Natural killer cell (primary cell): ENCODE results near the gene CTIF. TPM values are rescaled to one million over a fixed set of nuclear protein-coding genes. Genes with fewer than 3 reads are reported as not detected.

Experiments
- ATAC-seq, 3 donors: fragments of 150-1000 bp in 2 of 3; fragments of 200-7000 bp in 1 of 3; cut with Tn5 transposase; 1 replicate in 1 of 3; 2 replicates in 2 of 3; pipeline ENCODE4 v1.10.0; 2021; ENCODE audit warnings: mild to moderate bottlenecking in 2 of 3, moderate library complexity in 2 of 3
- DNase-seq, 2 donors: peaks; one replicate each; pipeline versions ENCODE4 v3.0.0 to v3.0.0-alpha.2; 2013 to 2021; ENCODE audit warnings: mixed read lengths in 1 of 2
- H3K27ac ChIP-seq: one replicate; pipeline ENCODE4 v1.5.1; 2013; ENCODE audit warnings: mild to moderate bottlenecking, low read length
- H3K27me3 ChIP-seq: one replicate; pipeline ENCODE4 v1.6.1; 2013; ENCODE audit warnings: low read length; ENCODE audit not compliant: control insufficient read depth, insufficient read depth
- H3K36me3 ChIP-seq: one replicate; pipeline ENCODE4 v1.6.1; 2013; ENCODE audit warnings: low read length; ENCODE audit not compliant: control insufficient read depth, insufficient read depth
- H3K4me1 ChIP-seq: one replicate; pipeline ENCODE4 v1.6.1; 2013; ENCODE audit warnings: low read length; ENCODE audit not compliant: control insufficient read depth, insufficient read depth
- H3K4me3 ChIP-seq: one replicate; pipeline ENCODE4 v1.5.1; 2013; ENCODE audit warnings: low read length
- H3K9me3 ChIP-seq: one replicate; pipeline ENCODE4 v1.6.1; 2013; ENCODE audit warnings: low read length; ENCODE audit not compliant: control insufficient read depth, insufficient read depth
- H3K27ac Mint-ChIP-seq, 2 donors: one replicate each; pipeline ENCODE4 v1.8.0; 2022; ENCODE audit warnings: mild to moderate bottlenecking in 2 of 2, mixed read lengths in 2 of 2, moderate library complexity in 1 of 2
- H3K27me3 Mint-ChIP-seq, 2 donors: one replicate each; pipeline ENCODE4 v1.8.0; 2022; ENCODE audit warnings: low read depth in 2 of 2, mixed read lengths in 2 of 2
- H3K36me3 Mint-ChIP-seq: one replicate; pipeline ENCODE4 v1.8.0; 2022; ENCODE audit warnings: mixed read lengths
- H3K4me1 Mint-ChIP-seq, 2 donors: one replicate each; pipeline ENCODE4 v1.8.0; 2022; ENCODE audit warnings: mixed read lengths in 2 of 2
- H3K4me3 Mint-ChIP-seq: one replicate; pipeline ENCODE4 v1.8.0; 2022; ENCODE audit warnings: mild to moderate bottlenecking, moderate library complexity, mixed read lengths
- H3K9me3 Mint-ChIP-seq, 2 donors: one replicate each; pipeline ENCODE4 v1.8.0; 2022; ENCODE audit warnings: mixed read lengths in 2 of 2
- WGBS: methylation state at CpG from one replicate; pipeline ENCODE4 v1.1.7; 2013; ENCODE audit warnings: missing lambda C conversion rate; ENCODE audit not compliant: insufficient coverage; 5-methylcytosine and 5-hydroxymethylcytosine counted together
- intact Hi-C: fragments of 100-400 bp; cut with micrococcal nuclease; formaldehyde crosslinking; loops from one replicate; pipeline ENCODE4 v1.14.2; 2022
- total RNA-seq, 4 donors: library from RNA; stranded (reverse); fragments of 120-200 nt in 1 of 4; gene quantifications; one replicate each; pipeline versions ENCODE4 v1.2.3 to v1.2.4, GENCODE V29; 2013 to 2022
- TF ChIP-seq, protein P1 (sequence below): fragments of 200-600 bp; IDR thresholded peaks from one replicate; pipeline ENCODE4 v1.8.0; 2022; ENCODE audit warnings: antibody characterized with exemption

CTIF gene
- total RNA-seq, 3 donors from 2014 or later (not counting 1 experiment from before 2014, with no cell fraction given), result 6.9 to 10.2 (median 8.2) TPM

GRCh38 chr18:48816554-48816953 is 277.7 kb downstream of the CTIF start:
- no peak overlapping the region for H3K4me3 ChIP-seq
- H3K27me3 ChIP-seq, result no peaks in the 10 kb centered on the region
- Mint-ChIP-seq H3K27me3 (no peaks in the 10 kb centered on the region), H3K4me3 (peak overlapping the region; percentile 17), H3K4me1 (peaks cover 76 to 91% of the 10 kb centered on the region in 2 donors), H3K27ac (peak overlapping the region; percentile 97 to 99), H3K9me3 (no peaks in the 10 kb centered on the region), H3K36me3 (no peaks in the 10 kb centered on the region)
- intact Hi-C loops, result loop anchor here (10.0 kb wide), 1 partner anchor 238 kb away; no protein-coding TSS in a partner anchor
- TF ChIP-seq, protein P1, sequence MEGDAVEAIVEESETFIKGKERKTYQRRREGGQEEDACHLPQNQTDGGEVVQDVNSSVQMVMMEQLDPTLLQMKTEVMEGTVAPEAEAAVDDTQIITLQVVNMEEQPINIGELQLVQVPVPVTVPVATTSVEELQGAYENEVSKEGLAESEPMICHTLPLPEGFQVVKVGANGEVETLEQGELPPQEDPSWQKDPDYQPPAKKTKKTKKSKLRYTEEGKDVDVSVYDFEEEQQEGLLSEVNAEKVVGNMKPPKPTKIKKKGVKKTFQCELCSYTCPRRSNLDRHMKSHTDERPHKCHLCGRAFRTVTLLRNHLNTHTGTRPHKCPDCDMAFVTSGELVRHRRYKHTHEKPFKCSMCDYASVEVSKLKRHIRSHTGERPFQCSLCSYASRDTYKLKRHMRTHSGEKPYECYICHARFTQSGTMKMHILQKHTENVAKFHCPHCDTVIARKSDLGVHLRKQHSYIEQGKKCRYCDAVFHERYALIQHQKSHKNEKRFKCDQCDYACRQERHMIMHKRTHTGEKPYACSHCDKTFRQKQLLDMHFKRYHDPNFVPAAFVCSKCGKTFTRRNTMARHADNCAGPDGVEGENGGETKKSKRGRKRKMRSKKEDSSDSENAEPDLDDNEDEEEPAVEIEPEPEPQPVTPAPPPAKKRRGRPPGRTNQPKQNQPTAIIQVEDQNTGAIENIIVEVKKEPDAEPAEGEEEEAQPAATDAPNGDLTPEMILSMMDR, result no peak
- H3K36me3 ChIP-seq, result no peaks in the 10 kb centered on the region
- WGBS, result 93% methylated on average over 5 of the region's 7 CpGs
- no peak for ATAC-seq
- H3K9me3 ChIP-seq, result no peaks in the 10 kb centered on the region
- peaks cover 71% of the 10 kb centered on the region for H3K4me1 ChIP-seq
- DNase-seq, result no peak
- H3K27ac ChIP-seq, result peak overlapping the region; percentile 99

DNA sequence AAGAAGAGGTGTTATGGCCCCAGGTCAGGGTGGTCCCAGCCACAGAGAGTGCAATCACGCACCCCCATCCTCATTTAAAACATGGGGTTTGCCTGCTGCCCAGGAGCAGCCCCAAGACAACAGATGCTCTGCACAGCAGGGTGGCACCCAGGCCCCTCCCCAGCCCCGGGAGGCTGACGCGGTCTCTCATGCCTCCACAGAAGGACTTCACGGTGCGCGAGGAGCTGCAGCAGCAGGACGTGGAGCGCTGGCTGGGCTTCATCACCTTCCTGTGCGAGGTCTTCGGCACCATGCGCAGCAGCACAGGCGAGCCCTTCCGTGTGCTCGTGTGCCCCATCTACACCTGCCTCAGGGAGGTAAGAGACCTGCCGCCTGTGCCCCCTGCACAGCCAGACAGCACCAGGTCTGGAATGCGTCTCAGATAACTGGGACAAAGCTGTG is 278.2 kb downstream of the CTIF start:
- H3K4me1 ChIP-seq, result peaks cover 67% of the 10 kb centered on the region
- Mint-ChIP-seq H3K36me3 (no peaks in the 10 kb centered on the region), H3K27ac (peak overlapping the region; percentile 97 to 99), H3K4me3 (no peak overlapping the region), H3K9me3 (no peaks in the 10 kb centered on the region), H3K27me3 (no peaks in the 10 kb centered on the region), H3K4me1 (peaks cover 80 to 94% of the 10 kb centered on the region in 2 donors)
- H3K9me3 ChIP-seq, result no peaks in the 10 kb centered on the region
- 89% methylated on average over 17 of the region's 17 CpGs for WGBS
- peak in 1 of 2 donors; percentile 26 for DNase-seq
- H3K27me3 ChIP-seq, result no peaks in the 10 kb centered on the region
- TF ChIP-seq, protein P1, result no peak
- H3K4me3 ChIP-seq, result no peak overlapping the region
- ATAC-seq, result peak in 1 of 3 donors; percentile 7
- peak overlapping the region; percentile 28 for H3K27ac ChIP-seq
- intact Hi-C loops, result loop anchor here (10.0 kb wide), 1 partner anchor 238 kb away; no protein-coding TSS in a partner anchor
- H3K36me3 ChIP-seq, result no peaks in the 10 kb centered on the region

GRCh38 chr18:48818329-48819254 is 279.8 kb downstream of the CTIF start:
- Histone ChIP-seq H3K9me3 (no peaks in the 10 kb centered on the region), H3K27ac (no peak overlapping the region), H3K4me3 (no peak overlapping the region), H3K4me1 (peaks cover 53% of the 10 kb centered on the region), H3K27me3 (no peaks in the 10 kb centered on the region), H3K36me3 (no peaks in the 10 kb centered on the region)
- no peaks in the 10 kb centered on the region for H3K9me3 Mint-ChIP-seq
- no peak for ATAC-seq
- no peaks in the 10 kb centered on the region for H3K27me3 Mint-ChIP-seq
- H3K36me3 Mint-ChIP-seq, result peaks cover 9% of the 10 kb centered on the region
- intact Hi-C loops, result loop anchor here (10.0 kb wide), 1 partner anchor 236 kb away; no protein-coding TSS in a partner anchor
- 90% methylated on average over 18 of the region's 18 CpGs for WGBS
- H3K27ac Mint-ChIP-seq, result peak overlapping the region; percentile 75 to 77
- peaks cover 85 to 92% of the 10 kb centered on the region in 2 donors for H3K4me1 Mint-ChIP-seq
- no peak overlapping the region for H3K4me3 Mint-ChIP-seq
- TF ChIP-seq, protein P1, result no peak
- peak in 1 of 2 donors; percentile 13 for DNase-seq
